Fibroblast of mammary gland (primary cell): ENCODE measurements around the gene CCR5AS.
A peak's percentile ranks its signal among the peaks of the same experiment; 100 is the strongest.

Experiments
- DNase-seq: peaks from one replicate; pipeline ENCODE4 v3.0.0-alpha.2; 2010; ENCODE audit warnings: low read depth
- H3K4me3 ChIP-seq: 2 replicates; pipeline ENCODE4 v1.5.1; 2011; ENCODE audit warnings: low read depth, mild to moderate bottlenecking, low read length, moderate library complexity; ENCODE audit not compliant: control insufficient read depth
- TF ChIP-seq, protein P1 (sequence below): conservative IDR thresholded peaks from 2 replicates; pipeline ENCODE4 v1.5.1; 2011; ENCODE audit warnings: low read depth, low read length, inconsistent platforms; ENCODE audit not compliant: control insufficient read depth, insufficient read depth

The CCR5AS gene

GRCh38 chr3:46369675-46370132 lies 37.2 kb downstream of the CCR5AS start:
- no peak overlapping the region for H3K4me3 ChIP-seq
- no peak for DNase-seq
- TF ChIP-seq, protein P1, sequence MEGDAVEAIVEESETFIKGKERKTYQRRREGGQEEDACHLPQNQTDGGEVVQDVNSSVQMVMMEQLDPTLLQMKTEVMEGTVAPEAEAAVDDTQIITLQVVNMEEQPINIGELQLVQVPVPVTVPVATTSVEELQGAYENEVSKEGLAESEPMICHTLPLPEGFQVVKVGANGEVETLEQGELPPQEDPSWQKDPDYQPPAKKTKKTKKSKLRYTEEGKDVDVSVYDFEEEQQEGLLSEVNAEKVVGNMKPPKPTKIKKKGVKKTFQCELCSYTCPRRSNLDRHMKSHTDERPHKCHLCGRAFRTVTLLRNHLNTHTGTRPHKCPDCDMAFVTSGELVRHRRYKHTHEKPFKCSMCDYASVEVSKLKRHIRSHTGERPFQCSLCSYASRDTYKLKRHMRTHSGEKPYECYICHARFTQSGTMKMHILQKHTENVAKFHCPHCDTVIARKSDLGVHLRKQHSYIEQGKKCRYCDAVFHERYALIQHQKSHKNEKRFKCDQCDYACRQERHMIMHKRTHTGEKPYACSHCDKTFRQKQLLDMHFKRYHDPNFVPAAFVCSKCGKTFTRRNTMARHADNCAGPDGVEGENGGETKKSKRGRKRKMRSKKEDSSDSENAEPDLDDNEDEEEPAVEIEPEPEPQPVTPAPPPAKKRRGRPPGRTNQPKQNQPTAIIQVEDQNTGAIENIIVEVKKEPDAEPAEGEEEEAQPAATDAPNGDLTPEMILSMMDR, result no peak

GRCh38 chr3:46369151-46369550 lies 37.7 kb downstream of the CCR5AS start:
- TF ChIP-seq, protein P1, result no peak
- H3K4me3 ChIP-seq, result no peak overlapping the region
- no peak for DNase-seq

DNA sequence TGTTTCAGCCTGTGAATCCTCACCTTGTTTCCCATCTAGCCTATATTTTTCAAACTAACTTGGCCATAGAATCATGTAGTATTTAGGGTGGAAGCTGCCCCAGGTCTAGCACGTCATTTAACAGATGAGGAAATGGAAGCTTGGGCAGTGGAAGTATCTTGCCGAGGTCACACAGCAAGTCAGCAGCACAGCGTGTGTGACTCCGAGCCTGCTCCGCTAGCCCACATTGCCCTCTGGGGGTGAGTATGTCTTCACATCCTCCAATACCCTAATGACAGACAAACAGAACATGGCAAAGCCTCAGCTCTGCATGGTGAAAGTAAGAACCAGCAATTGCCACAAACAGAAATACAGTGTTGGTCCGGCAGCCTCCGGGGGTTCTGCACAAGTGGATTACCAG lies 38.3 kb downstream of the CCR5AS start:
- TF ChIP-seq, protein P1, result peak; percentile 1
- DNase-seq, result peak; percentile 5
- H3K4me3 ChIP-seq, result no peak overlapping the region

- TF ChIP-seq, protein P1, result no peak
- no peak overlapping the region for H3K4me3 ChIP-seq
- no peak for DNase-seq
Observed at GRCh38 chr3:46367811-46368210, 39.1 kb downstream of the CCR5AS start.

GRCh38 chr3:46365737-46366524 lies 40.9 kb downstream of the CCR5AS start:
- TF ChIP-seq, protein P1, result no peak
- H3K4me3 ChIP-seq, result no peak overlapping the region
- no peak for DNase-seq

DNA sequence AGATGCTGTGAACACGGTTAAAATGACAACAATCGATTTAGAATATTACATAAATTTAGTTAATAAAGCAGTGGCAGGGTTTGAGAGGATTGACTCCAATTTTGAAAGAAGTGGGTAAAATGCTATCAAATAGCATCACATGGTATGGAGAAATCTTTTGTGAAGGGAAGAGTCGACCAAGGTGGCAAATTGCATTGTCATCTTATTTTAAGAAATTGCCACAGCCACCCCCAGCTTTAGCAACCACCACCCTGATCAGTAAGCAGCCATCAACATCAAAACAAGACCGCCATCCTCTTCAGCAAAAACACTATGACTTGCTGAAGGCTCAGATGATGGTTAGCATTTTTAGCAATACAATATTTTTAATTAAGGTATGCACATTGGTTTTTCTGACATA lies 41.8 kb downstream of the CCR5AS start:
- no peak for DNase-seq
- TF ChIP-seq, protein P1, result no peak
- H3K4me3 ChIP-seq, result no peak overlapping the region
